SKM-1 (cell line): ENCODE results near the gene RAPSN.
A peak's percentile ranks its signal among the peaks of the same experiment; 100 is the strongest.

Source experiments
- DNase-seq: peaks from one replicate; lab custom pipeline; 2025; ENCODE audit not compliant: unreplicated experiment; lab: John Stamatoyannopoulos, UW

The RAPSN gene

DNA sequence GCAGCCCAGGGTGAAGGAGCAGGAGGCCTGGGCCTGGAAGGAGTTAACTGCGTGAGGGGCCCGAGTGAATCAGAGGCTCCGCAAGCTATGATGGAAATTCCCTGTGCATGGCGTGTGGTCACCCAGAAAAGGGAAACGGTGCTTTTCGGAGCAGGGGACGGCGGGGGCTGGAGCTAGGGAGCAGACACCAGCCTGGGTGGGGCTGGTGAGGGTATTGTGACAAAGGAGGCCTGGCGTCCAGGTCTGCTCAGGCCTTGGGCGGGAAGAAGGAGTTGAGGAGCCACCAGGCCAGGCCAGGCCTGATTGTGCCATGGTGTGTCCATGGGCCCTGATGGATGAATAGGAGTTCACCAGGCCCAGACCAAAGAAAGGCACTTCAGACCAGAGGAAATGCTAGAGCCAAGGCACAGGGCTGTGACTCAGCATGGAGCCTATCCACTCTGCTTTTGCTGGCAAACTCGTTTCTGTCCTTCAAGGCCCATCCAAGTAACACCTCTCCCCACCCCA, 57.8 kb downstream of the RAPSN start:
- peak; percentile 72 for DNase-seq

DNA sequence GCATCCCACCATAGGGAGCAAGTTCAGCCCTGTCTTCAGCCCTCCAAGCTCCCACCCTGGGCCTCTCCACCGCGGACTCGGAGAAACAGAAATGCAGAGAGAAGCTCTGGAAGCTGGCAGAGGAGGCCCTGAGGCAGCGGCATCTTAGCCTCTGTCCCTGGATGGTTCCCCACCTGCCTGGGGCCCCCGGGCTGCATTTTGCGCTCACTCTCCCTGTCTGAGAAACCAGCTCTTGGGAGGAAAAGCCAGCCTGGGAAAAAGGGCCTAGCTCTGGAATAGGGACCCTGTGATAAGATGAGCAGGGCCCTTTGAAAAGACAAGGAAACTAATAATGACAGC, 58.5 kb downstream of the RAPSN start:
- DNase-seq: no peak

DNA sequence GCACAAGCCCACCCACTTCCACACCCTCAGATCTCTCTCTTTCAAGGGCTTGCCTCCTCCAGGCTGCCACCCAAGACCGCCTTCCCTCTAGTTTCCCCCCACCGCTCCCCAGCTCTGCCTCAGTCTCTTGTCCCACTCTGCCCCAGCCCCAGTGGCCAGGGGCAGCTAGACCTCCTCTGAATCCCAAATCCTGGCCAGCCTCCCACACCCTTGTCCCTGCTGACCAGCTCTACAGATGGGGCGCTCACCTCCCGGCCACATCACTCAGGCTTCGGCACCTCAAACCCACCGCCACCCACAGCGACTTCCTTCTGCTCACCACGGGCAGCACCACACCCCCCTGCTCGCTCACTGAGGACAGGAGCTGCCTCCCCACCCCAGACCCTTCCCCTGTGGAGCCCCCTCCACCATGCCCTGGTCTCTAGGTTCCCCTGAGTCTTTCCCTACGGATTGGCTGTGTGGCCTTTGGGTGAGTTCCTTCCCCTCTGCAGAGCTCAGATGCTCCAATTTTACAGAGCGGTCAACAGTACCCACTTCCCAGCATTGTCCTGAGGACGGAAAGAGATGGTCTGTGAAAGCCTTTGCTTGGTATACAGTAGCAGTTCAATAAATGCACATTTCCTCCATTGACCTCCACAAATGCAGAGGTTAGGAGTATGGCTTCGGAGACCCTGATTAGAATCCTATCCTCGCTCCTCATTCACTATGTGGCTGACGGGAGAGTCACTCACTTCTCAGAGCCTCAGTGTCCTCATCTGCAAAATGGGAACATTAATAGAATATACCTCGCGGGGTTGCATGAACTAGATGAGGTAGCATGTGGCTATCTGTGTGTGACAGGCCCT, 59.1 kb downstream of the RAPSN start:
- no peak for DNase-seq

DNA sequence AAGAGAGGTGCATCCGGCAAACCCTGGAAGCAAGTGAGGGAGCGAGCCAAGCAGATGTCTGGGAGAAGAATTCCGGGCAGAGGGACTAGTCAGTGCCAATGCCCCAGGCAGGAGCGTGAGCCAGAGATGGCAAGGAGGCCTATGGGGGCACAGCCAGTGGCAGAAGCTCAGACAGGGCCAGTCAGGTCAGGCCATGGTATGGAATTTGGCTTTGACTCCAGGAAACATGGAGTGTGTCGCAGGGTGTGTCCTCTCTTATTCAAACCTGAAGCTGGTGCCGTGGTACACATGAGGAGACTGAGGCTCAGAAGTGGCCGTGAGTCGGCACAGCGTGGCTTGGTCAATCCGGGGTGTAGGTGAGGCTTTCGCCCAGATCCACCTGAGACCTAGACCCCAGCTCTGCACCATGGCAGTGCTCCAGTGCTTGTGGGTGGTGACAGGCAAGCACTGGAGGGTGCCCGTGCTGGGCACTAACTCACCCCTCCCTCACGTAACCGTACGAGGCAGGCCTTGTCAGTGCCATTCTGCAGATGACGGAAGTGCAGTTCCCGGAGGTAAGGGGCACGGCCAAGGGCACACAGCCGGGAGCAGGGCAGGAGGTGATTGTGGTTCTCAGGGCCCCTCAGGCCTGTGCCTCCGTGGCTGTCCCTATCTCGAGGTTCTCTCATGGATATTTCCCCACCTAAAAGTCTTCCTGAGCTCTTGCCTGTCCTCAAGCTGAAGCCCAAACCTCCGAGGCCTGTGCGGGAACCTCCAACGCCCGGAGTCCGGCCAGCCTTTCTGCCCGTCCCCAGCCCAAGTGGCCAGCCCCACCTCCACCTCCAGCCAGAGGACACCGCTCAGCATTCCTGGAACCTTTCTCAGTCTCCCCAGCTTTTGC, 60.0 kb downstream of the RAPSN start:
- DNase-seq: no peak

DNA sequence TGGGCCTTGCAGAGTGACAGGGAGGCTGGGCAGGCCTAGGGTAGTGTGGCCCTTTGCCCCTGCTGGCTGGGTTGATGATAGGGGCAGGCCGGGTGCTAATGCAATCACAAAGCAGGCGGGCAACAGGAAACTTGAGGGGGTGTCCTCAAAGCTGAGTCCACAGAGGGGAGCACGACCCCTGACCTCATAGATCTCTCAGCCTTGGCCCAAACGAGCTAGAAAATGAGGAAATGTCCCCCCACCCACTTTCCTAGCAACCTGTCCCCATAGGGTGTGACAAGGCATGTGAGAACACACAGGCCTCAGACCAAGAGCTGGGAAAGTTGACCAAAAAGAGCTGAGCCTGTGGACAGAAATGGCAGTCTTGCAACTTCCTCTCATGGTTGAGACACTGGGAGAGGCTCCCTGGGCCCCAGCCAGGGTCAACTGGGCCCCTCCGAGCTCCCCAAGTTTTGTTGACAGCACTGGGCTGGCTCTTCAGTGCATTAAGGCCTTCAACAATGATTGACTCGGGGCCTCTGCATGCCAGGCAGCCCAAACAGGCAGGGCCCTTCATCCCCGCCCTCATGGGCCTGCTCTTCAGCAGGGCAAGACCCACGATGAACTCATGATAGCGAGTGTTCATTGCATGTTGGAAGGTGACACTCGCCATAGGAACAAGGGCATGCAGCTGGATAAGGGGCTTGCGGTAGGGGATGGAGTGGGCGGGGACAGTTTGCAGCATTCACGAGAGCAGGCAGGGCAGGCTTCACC, 60.8 kb downstream of the RAPSN start:
- DNase-seq: peak; percentile 96
